ENCODE measurements around the gene DISP2. TPM values are rescaled to one million over a fixed set of nuclear protein-coding genes. Genes with fewer than 3 reads are reported as not detected.
A peak's percentile ranks its signal among the peaks of the same experiment; 100 is the strongest.

The DISP2 gene
- total RNA-seq, 3 donors from 2014 or later: 0.03 to 0.26 (median 0.08) TPM

DNA sequence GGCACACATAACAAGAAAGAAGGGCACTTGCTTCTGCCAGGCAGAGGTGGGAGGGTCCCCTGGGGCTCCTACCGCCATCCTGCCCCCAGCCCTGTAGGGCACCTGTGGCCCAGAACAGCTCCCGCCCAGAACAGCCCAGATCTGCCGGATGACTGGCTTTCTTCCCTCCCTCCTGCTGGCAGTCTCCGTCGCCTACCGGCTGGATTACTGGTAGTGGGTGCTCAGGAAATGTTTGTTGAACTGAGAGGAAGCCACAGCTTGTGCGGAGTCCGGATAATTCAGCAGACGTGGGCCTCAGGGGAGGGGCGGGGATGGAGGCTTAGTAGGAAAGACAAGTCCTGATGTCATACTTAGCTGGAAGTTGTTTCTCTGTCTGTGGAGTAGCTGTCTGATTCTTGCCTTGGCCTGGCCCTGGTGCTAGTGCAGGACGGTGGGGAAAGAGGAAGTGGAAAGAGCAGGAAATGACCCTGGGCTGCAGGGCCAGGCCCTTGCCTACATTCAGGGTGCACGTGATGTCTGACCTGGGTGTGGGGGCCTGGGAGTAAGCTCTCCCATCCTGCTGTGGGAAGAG lies 24.0 kb upstream of the DISP2 start:
- ATAC-seq: peak; percentile 32 to 47
- H3K9me3 Mint-ChIP-seq: no peaks in the 10 kb centered on the region
- no peaks in the 10 kb centered on the region for H3K36me3 Mint-ChIP-seq (ENCODE audit: insufficient read depth)
- no peaks in the 10 kb centered on the region for H3K27me3 Mint-ChIP-seq (ENCODE audit: low read depth)
- no peak for DNase-seq
- H3K4me3 Mint-ChIP-seq: no peak overlapping the region
- H3K4me1 Mint-ChIP-seq (ENCODE audit: low read depth): peaks cover 12% of the 10 kb centered on the region

GRCh38 chr15:40334541-40334940 lies 23.5 kb upstream of the DISP2 start:
- ATAC-seq (no peak), DNase-seq (no peak)
- no peaks in the 10 kb centered on the region for H3K36me3 Mint-ChIP-seq (ENCODE audit: insufficient read depth)
- peaks cover 12% of the 10 kb centered on the region for H3K4me1 Mint-ChIP-seq (ENCODE audit: low read depth)
- no peaks in the 10 kb centered on the region for H3K9me3 Mint-ChIP-seq
- H3K4me3 Mint-ChIP-seq: no peak overlapping the region
- no peaks in the 10 kb centered on the region for H3K27me3 Mint-ChIP-seq (ENCODE audit: low read depth)

DNA sequence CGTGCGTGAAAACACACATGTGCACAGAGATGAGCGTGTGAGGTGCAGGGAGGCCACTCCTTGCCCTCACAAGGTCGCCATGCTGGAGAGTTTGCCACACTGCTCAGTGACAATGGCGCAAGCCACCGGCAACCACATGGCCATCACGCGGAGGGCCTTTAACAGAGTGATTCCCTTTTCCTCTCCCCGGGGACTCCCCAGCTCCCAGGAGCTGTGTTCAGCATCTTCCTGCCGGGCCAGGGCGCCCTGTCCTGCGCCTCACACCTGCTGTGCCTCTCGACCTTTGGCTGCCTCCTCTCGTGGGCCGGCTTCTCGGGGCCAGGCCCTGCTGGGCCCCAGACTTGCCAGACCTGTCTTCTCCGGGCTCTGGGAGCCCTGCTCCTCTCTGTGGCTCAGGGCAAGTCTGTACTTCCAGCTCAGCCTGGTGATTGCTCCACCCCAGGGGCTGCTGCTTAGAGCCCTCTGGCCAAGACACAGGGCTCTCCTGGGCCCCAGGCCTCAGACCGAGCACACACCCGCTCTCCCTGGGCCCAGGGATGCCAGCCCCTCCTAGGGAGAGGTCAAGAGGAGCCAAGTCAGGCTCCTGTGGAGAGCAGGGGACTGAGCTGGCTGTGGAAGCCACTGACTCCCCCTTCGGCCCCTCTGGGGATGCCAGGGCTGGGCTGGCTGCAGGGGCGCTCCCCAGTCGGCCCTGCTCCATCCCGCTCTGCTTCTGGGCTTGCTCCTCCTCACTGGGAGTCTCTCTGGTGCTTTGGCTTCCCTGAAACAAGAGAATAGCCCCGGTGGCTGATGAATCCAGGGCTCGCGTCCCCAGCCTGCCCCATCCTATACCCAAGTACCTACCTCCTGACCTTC lies 22.9 kb upstream of the DISP2 start:
- no peaks in the 10 kb centered on the region for H3K9me3 Mint-ChIP-seq
- no peaks in the 10 kb centered on the region for H3K36me3 Mint-ChIP-seq (ENCODE audit: insufficient read depth)
- DNase-seq (no peak), ATAC-seq (no peak)
- H3K4me1 Mint-ChIP-seq (ENCODE audit: low read depth): peaks cover 12% of the 10 kb centered on the region
- H3K4me3 Mint-ChIP-seq: no peak overlapping the region
- no peaks in the 10 kb centered on the region for H3K27me3 Mint-ChIP-seq (ENCODE audit: low read depth)

GRCh38 chr15:40335938-40336743 lies 21.9 kb upstream of the DISP2 start:
- peaks cover 12% of the 10 kb centered on the region for H3K4me1 Mint-ChIP-seq (ENCODE audit: low read depth)
- DNase-seq (no peak), ATAC-seq (no peak)
- no peaks in the 10 kb centered on the region for H3K27me3 Mint-ChIP-seq (ENCODE audit: low read depth)
- no peaks in the 10 kb centered on the region for H3K9me3 Mint-ChIP-seq
- no peaks in the 10 kb centered on the region for H3K36me3 Mint-ChIP-seq (ENCODE audit: insufficient read depth)
- H3K4me3 Mint-ChIP-seq: no peak overlapping the region

GRCh38 chr15:40336744-40337122 lies 21.3 kb upstream of the DISP2 start:
- H3K27me3 Mint-ChIP-seq (ENCODE audit: low read depth): no peaks in the 10 kb centered on the region
- DNase-seq: no peak
- H3K4me1 Mint-ChIP-seq (ENCODE audit: low read depth): peaks cover 12% of the 10 kb centered on the region
- no peaks in the 10 kb centered on the region for H3K9me3 Mint-ChIP-seq
- no peak for ATAC-seq
- H3K36me3 Mint-ChIP-seq (ENCODE audit: insufficient read depth): no peaks in the 10 kb centered on the region
- no peak overlapping the region for H3K4me3 Mint-ChIP-seq

GRCh38 chr15:40337597-40337996 lies 20.4 kb upstream of the DISP2 start:
- no peak overlapping the region for H3K4me3 Mint-ChIP-seq
- ATAC-seq: no peak
- H3K36me3 Mint-ChIP-seq (ENCODE audit: insufficient read depth): no peaks in the 10 kb centered on the region
- peaks cover 12% of the 10 kb centered on the region for H3K4me1 Mint-ChIP-seq (ENCODE audit: low read depth)
- H3K9me3 Mint-ChIP-seq: no peaks in the 10 kb centered on the region
- DNase-seq: no peak
- no peaks in the 10 kb centered on the region for H3K27me3 Mint-ChIP-seq (ENCODE audit: low read depth)

DNA sequence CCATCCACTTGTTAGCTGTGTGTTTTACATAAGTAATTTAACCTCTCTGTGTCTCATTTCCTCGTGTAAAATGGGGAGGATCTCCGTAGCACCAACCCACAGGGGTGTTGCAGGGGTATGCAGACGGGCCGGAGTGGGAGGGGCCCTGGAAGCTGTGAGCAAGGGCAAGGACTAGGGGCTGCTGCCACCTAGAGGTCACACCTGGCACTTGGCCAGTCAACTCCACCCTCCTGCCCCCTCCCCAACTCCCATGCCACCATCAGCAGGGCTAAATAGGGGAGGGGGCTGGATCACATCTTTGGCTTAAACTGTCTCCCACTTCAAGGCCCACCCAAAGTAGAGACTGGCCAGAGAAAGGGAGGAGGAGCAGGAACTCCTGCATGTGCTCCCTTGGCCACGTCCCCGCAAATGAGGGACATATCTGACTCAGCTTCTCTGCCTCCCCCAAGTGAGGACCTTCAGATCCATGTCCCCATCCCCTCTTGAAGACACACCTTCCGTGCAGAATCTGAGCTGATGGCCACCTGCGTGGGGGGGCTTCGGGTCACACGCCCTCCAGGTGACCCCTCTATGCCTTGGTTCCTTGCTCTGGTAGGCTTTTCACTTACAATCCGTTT lies 19.9 kb upstream of the DISP2 start:
- DNase-seq: peak; percentile 74
- peaks cover 12% of the 10 kb centered on the region for H3K4me1 Mint-ChIP-seq (ENCODE audit: low read depth)
- no peaks in the 10 kb centered on the region for H3K36me3 Mint-ChIP-seq (ENCODE audit: insufficient read depth)
- ATAC-seq: peak; percentile 91 to 93
- H3K4me3 Mint-ChIP-seq: no peak overlapping the region
- H3K9me3 Mint-ChIP-seq: no peaks in the 10 kb centered on the region
- no peaks in the 10 kb centered on the region for H3K27me3 Mint-ChIP-seq (ENCODE audit: low read depth)

GRCh38 chr15:40338921-40339620 lies 18.9 kb upstream of the DISP2 start:
- ATAC-seq (no peak), DNase-seq (no peak)
- Mint-ChIP-seq H3K27me3 (ENCODE audit: low read depth) (no peaks in the 10 kb centered on the region), H3K4me3 (no peak overlapping the region), H3K36me3 (ENCODE audit: insufficient read depth) (no peaks in the 10 kb centered on the region), H3K4me1 (ENCODE audit: low read depth) (peaks cover 5% of the 10 kb centered on the region), H3K9me3 (no peaks in the 10 kb centered on the region)

DNA sequence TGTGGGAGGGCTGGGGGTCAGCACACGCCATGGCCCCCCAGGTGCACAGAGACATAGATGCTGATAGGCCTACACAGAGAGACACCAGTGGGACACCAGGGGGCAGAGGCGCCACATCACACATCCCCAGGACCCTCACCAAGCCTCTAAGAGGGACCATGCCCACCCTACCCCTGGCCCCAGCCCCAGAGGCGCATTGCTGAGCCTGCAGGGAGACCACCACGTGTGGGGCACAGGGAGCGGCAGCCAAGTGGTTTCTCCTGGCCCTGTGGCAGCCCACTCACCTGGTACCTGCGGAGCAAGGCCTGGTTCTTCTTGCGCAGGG lies 18.4 kb upstream of the DISP2 start:
- ATAC-seq (no peak), DNase-seq (no peak)
- Mint-ChIP-seq H3K4me3 (no peak overlapping the region), H3K9me3 (no peaks in the 10 kb centered on the region), H3K27me3 (ENCODE audit: low read depth) (no peaks in the 10 kb centered on the region), H3K36me3 (ENCODE audit: insufficient read depth) (no peaks in the 10 kb centered on the region), H3K4me1 (ENCODE audit: low read depth) (peaks cover 2% of the 10 kb centered on the region)

DNA sequence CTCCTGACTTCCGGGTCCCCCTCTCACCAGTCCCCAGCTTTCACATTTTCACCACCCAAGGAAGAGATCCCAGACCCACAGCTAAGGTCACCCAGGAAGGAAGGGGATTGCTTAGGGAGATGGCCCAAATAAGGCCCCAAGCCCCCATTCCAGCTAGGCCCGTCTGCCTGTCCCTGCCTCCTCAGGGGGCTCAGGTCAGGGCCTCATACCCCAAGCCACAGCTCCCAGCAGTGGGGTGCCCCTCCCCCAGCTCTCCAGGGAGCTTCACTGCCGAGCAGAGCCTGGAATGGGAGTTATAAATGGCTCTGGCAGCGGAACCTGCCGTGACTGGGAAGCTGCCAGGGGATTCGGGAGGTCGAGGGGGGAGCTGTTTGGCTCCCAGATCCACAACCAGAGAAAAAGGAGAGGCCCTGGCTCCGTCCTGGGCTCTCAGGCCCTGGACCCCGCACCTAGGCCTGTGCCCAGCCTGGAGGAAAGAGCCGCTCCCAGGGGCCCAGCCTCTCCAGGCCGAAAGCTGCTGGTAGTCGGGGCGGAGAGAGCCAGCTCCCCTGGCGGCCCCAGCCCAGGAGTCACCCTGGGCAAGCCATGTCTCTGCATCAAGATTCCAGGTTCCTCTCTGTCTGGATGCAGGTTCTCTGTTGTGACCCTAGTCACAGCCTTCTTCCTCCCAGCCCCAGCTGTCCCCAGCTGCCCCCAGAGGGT lies 17.8 kb upstream of the DISP2 start:
- Mint-ChIP-seq H3K27me3 (ENCODE audit: low read depth) (no peaks in the 10 kb centered on the region), H3K9me3 (no peaks in the 10 kb centered on the region), H3K36me3 (ENCODE audit: insufficient read depth) (no peaks in the 10 kb centered on the region), H3K4me3 (no peak overlapping the region), H3K4me1 (ENCODE audit: low read depth) (peaks cover 2% of the 10 kb centered on the region)
- ATAC-seq (no peak), DNase-seq (no peak)

DNA sequence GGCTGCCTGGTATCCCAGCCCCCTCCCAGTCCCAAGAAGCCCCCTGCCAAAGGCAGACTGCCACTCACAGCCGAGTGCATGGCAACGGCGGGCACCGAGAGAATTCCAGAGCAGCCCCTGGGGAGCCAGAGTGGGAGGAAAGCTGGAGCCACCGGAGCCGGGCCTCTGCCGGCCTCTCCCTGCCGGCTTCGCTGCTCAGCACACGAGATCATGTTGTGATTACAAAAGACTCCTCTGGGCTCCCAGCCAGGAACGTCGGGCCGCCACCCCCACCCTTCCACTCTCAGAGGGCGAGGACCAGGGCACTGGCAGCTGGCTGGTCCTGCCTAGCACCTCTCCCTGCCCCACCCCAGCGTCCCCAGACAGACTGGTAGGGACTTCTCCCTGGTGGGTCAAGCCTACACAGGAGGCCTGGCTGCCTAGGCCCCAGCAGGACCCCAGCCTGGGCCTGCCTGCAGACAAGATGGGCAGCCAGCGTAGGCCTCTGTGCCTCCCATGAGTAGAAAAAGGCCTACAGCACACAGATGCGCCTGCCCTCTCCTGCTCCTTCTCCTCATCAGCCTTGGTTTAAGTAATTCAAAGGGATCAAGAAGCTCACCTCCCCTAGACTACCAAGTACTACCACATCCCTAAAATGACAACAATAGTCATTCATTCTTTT lies 17.1 kb upstream of the DISP2 start, which contains the start of gene CCDC9B:
Gene CCDC9B, minus strand, starts transcription at position 200 of the 661 bp plus-strand sequence. Its CDS starts 120 bp downstream, at position 80.
- Mint-ChIP-seq H3K4me1 (ENCODE audit: low read depth) (peaks cover 2% of the 10 kb centered on the region), H3K27me3 (ENCODE audit: low read depth) (no peaks in the 10 kb centered on the region), H3K36me3 (ENCODE audit: insufficient read depth) (no peaks in the 10 kb centered on the region), H3K9me3 (no peaks in the 10 kb centered on the region), H3K4me3 (no peak within 1 kb of the TSS)
- DNase-seq (no peak), ATAC-seq (no peak)

- Mint-ChIP-seq H3K4me1 (ENCODE audit: low read depth) (peaks cover 2% of the 10 kb centered on the region), H3K27me3 (ENCODE audit: low read depth) (no peaks in the 10 kb centered on the region), H3K4me3 (no peak overlapping the region), H3K9me3 (no peaks in the 10 kb centered on the region), H3K36me3 (ENCODE audit: insufficient read depth) (no peaks in the 10 kb centered on the region)
- ATAC-seq: no peak
- DNase-seq: no peak
These were observed 15.4 kb upstream of the DISP2 start for GRCh38 chr15:40342416-40343320.

All from activated T-cell treated with anti-CD3 and anti-CD28 coated beads, Interleukin-2, amount 50 U/mL, for 4 hours (primary cell).